Purkinje cell (primary cell): ENCODE measurements around the gene COPZ1. TPM values are rescaled to one million over a fixed set of nuclear protein-coding genes. Genes with fewer than 3 reads are reported as not detected.

Experiments
- polyA plus RNA-seq: library from polyadenylated mRNA; unstranded; fragments of >200 nt; fragmentation: Nextera tagmentation; gene quantifications from 2 replicates; pipeline ENCODE4 v1.2.1, GENCODE V29; 2014

Gene COPZ1
- polyA plus RNA-seq, result 191 and 243 TPM in 2 replicates

GRCh38 chr12:54324617-54325441 is at the start of gene COPZ1:
Gene COPZ1 (plus strand): TSS chr12:54325131. CDS start chr12:54325164, 33 bp downstream.

GRCh38 chr12:54279632-54280467 is 45.1 kb upstream of the COPZ1 start, which contains the start of gene CBX5:
Gene CBX5 (minus strand): TSS chr12:54280122. CDS start chr12:54257650, 22,472 bp downstream.

GRCh38 chr12:54280468-54281260 is 44.3 kb upstream of the COPZ1 start, which contains the start of gene HNRNPA1:
Gene HNRNPA1 (plus strand): TSS chr12:54280726. CDS start chr12:54280808, 82 bp downstream.

GRCh38 chr12:54300732-54301427 is 24.1 kb upstream of the COPZ1 start, which contains the start of gene NFE2:
Gene NFE2 (minus strand): TSS chr12:54301015. CDS start chr12:54295248, 5,767 bp downstream.

GRCh38 chr12:54364413-54364812 is 39.5 kb downstream of the COPZ1 start, which contains the start of gene GPR84:
Gene GPR84 (minus strand): TSS chr12:54364486. CDS start chr12:54363851, 635 bp downstream.

GRCh38 chr12:54384591-54385041 is 59.7 kb downstream of the COPZ1 start, which contains the start of gene ZNF385A:
Gene ZNF385A (minus strand): TSS chr12:54384733. CDS start chr12:54384514, 219 bp downstream.

Other genes with a start within 250 kb of the COPZ1 start
- 14.4 and 18.8 TPM in 2 replicates for gene SMUG1, start 136.1 kb upstream of the COPZ1 start, polyA plus RNA-seq
- gene CBX5, start 45.0 kb upstream of the COPZ1 start, polyA plus RNA-seq, result 43.9 and 51.9 TPM in 2 replicates
- gene HNRNPA1, start 44.4 kb upstream of the COPZ1 start, polyA plus RNA-seq, result 138 and 186 TPM in 2 replicates
- gene NFE2, start 24.1 kb upstream of the COPZ1 start, polyA plus RNA-seq, result not detected in 2 replicates
- gene GPR84, start 39.4 kb downstream of the COPZ1 start, polyA plus RNA-seq, result not detected in 2 replicates
- gene ZNF385A, start 59.6 kb downstream of the COPZ1 start, polyA plus RNA-seq, result 6.1 and 12.1 TPM in 2 replicates
- 1.4 and 3.8 TPM in 2 replicates for gene ITGA5, start 94.1 kb downstream of the COPZ1 start, polyA plus RNA-seq
- 0.73 and 0.91 TPM in 2 replicates for gene GTSF1, start 148.5 kb downstream of the COPZ1 start, polyA plus RNA-seq
- 0.47 and 3.5 TPM in 2 replicates for gene NCKAP1L, start 172.6 kb downstream of the COPZ1 start, polyA plus RNA-seq
- gene PDE1B, start 224.5 kb downstream of the COPZ1 start, polyA plus RNA-seq, result 33.4 and 44.7 TPM in 2 replicates